GM18526 (cell line): ENCODE measurements around the gene MRPS15.

ENCODE experiments used
- POLR2A ChIP-seq: IDR thresholded peaks from 3 replicates; pipeline ENCODE4 v1.6.1; 2011; ENCODE audit not compliant: insufficient read length; ENCODE audit errors: extremely low read depth

Gene MRPS15

GRCh38 chr1:36417931-36418330 is 46.3 kb downstream of the MRPS15 start:
- no peak for TF ChIP-seq POLR2A

- no peak for TF ChIP-seq POLR2A
Observed at GRCh38 chr1:36415661-36416326, 48.4 kb downstream of the MRPS15 start.

GRCh38 chr1:36414384-36414783 is 49.8 kb downstream of the MRPS15 start:
- TF ChIP-seq POLR2A, result no peak

- TF ChIP-seq POLR2A, result no peak
Observed at GRCh38 chr1:36411674-36412648, 52.2 kb downstream of the MRPS15 start.

- no peak for TF ChIP-seq POLR2A
Observed at GRCh38 chr1:36408479-36408878, 55.7 kb downstream of the MRPS15 start.

GRCh38 chr1:36406440-36406839 is 57.7 kb downstream of the MRPS15 start:
- TF ChIP-seq POLR2A, result no peak
